ENCODE data around the gene GABRG1.

GABRG1 gene

GRCh38 chr4:46123913-46124755, at the start of gene GABRG1:
TSS of gene GABRG1 (minus strand) at chr4:46124054. CDS start at chr4:46123913, 141 bp downstream.
- no peak for DNase-seq

GRCh38 chr4:46146993-46147392, 23.1 kb upstream of the GABRG1 start:
- no peak for DNase-seq

- DNase-seq = no peak
These were observed 7.7 kb upstream of the GABRG1 start for GRCh38 chr4:46131498-46132057.

GRCh38 chr4:46124773-46125413, 1.0 kb upstream of the GABRG1 start:
- DNase-seq = no peak

GRCh38 chr4:46081674-46082073, 42.2 kb downstream of the GABRG1 start:
- DNase-seq = no peak

GRCh38 chr4:46081248-46081647, 42.6 kb downstream of the GABRG1 start:
- DNase-seq = no peak

GRCh38 chr4:46073778-46074177, 50.1 kb downstream of the GABRG1 start:
- DNase-seq = no peak

- DNase-seq = no peak
These were observed 72.5 kb downstream of the GABRG1 start for GRCh38 chr4:46051392-46051791.

GRCh38 chr4:46032056-46032455, 91.8 kb downstream of the GABRG1 start:
- DNase-seq = no peak

GRCh38 chr4:46016306-46016705, 107.5 kb downstream of the GABRG1 start:
- no peak for DNase-seq

- no peak for DNase-seq
These were observed 131.1 kb downstream of the GABRG1 start for GRCh38 chr4:45992728-45993127.

- DNase-seq = no peak
These were observed 134.1 kb downstream of the GABRG1 start for GRCh38 chr4:45989775-45990174.

GRCh38 chr4:45987858-45988257, 136.0 kb downstream of the GABRG1 start:
- no peak for DNase-seq
